Measurements from ENCODE around the gene EPHB4.
A peak's percentile ranks its signal among the peaks of the same experiment; 100 is the strongest.

DNA sequence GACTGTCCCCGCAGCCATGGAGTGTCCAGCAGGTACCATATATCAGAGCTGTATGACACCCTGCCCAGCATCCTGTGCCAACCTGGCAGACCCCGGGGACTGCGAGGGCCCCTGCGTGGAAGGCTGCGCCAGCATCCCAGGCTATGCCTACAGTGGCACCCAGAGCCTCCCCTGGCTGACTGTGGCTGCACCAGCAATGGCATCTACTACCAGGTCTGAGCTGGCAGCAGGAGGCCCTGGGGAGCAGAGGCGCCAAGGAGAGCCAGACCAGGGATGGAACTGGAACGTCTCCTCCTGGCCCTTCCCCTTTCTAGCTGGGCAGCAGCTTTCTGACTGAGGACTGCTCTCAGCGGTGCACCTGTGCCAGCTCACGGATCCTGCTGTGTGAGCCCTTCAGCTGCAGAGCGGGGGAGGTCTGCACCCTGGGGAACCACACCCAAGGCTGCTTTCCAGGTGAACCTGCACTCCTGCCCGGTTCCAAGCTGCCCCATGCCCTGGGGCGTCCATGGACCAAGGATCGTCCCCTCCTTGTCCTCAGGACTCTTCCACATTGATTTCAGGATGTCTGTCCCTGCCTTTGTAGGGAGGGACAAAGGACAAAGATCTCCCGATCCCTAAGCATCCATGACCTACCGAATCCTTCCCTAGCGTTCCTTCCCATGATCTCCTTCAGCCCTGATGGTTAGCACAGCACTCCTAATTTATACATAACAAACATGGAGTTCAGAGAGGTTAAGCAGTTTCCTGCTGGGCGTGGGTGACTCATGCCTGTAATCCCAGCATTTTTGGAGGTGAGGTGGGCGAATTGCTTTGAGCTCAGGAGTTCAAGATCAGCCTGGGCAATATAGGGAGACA, 33.3 kb downstream of the EPHB4 start:
- TF ChIP-seq YY1 (tag by site-specific recombination; IDR thresholded peaks at IDR 0.05) (no peak), PRDM4 (tag by site-specific recombination; IDR thresholded peaks at IDR 0.05) (no peak), CTCF (tag by site-specific recombination; IDR thresholded peaks at IDR 0.05) (no peak), REST (tag by site-specific recombination; IDR thresholded peaks at IDR 0.05) (no peak), ZBTB17 (tag by site-specific recombination; IDR thresholded peaks at IDR 0.05) (peak; percentile 81), BCL11A (tag by site-specific recombination; IDR thresholded peaks at IDR 0.05; ENCODE audit: low read depth) (no peak), ZNF223 (tag by site-specific recombination; IDR thresholded peaks at IDR 0.05) (no peak), WT1 (tag by site-specific recombination; IDR thresholded peaks at IDR 0.05) (no peak), ZNF776 (tag by site-specific recombination; IDR thresholded peaks at IDR 0.05; ENCODE audit: borderline replicate concordance) (no peak), ZNF654 (tag by site-specific recombination; IDR thresholded peaks at IDR 0.05; ENCODE audit: low read depth) (no peak), ZNF24 (tag by site-specific recombination; IDR thresholded peaks at IDR 0.05) (peak; percentile 64; the same call in 1 of the 2 replicates), ZNF704 (tag by site-specific recombination; IDR thresholded peaks at IDR 0.05) (no peak), ZBTB21 (tag by site-specific recombination; IDR thresholded peaks at IDR 0.05) (no peak), ZNF561 (tag by site-specific recombination; IDR thresholded peaks at IDR 0.05; ENCODE audit: borderline replicate concordance) (no peak)
